Glomerular visceral epithelial cell (primary cell): ENCODE results near the gene NEURL2.
A peak's percentile ranks its signal among the peaks of the same experiment; 100 is the strongest.

Experiments used
- DNase-seq: peaks from one replicate; pipeline ENCODE4 v3.0.0-alpha.2; 2016; ENCODE audit errors: extremely low spot score

The NEURL2 gene

GRCh38 chr20:45920462-45921336 is 29.7 kb upstream of the NEURL2 start:
- DNase-seq: no peak

GRCh38 chr20:45919542-45920399 is 28.8 kb upstream of the NEURL2 start:
- no peak for DNase-seq

- no peak for DNase-seq
Measured at GRCh38 chr20:45918779-45919537, 27.9 kb upstream of the NEURL2 start.

GRCh38 chr20:45918182-45918737 is 27.3 kb upstream of the NEURL2 start:
- no peak for DNase-seq

GRCh38 chr20:45917790-45918141 is 26.8 kb upstream of the NEURL2 start:
- DNase-seq: no peak

- no peak for DNase-seq
Measured at GRCh38 chr20:45913116-45913515, 22.1 kb upstream of the NEURL2 start.

- DNase-seq: no peak
Measured at GRCh38 chr20:45912344-45912682, 21.3 kb upstream of the NEURL2 start.

GRCh38 chr20:45911486-45912343 is 20.7 kb upstream of the NEURL2 start, which contains the start of gene PLTP:
Gene PLTP, minus strand, starts transcription at chr20:45912155. Its CDS starts 703 bp downstream, at chr20:45911452.
- DNase-seq: peak; percentile 64

GRCh38 chr20:45910670-45911485 is 19.9 kb upstream of the NEURL2 start:
- peak; percentile 97 for DNase-seq

GRCh38 chr20:45909817-45910669 is 19.0 kb upstream of the NEURL2 start:
- DNase-seq: no peak

GRCh38 chr20:45909336-45909808 is 18.4 kb upstream of the NEURL2 start:
- no peak for DNase-seq

- DNase-seq: no peak
Measured at GRCh38 chr20:45908084-45908483, 17.1 kb upstream of the NEURL2 start.

- DNase-seq: no peak
Measured at GRCh38 chr20:45907219-45907948, 16.4 kb upstream of the NEURL2 start.

GRCh38 chr20:45905505-45906079 is 14.6 kb upstream of the NEURL2 start:
- DNase-seq: peak; percentile 76

GRCh38 chr20:45904583-45905504 is 13.8 kb upstream of the NEURL2 start:
- DNase-seq: no peak

GRCh38 chr20:45902199-45902701 is 11.2 kb upstream of the NEURL2 start:
- DNase-seq: no peak
